GM19240 (cell line): ENCODE results near the gene ZYX.
A peak's percentile ranks its signal among the peaks of the same experiment; 100 is the strongest.

ENCODE experiments used
- DNase-seq: peaks from one replicate; pipeline ENCODE4 v3.0.0; 2011; ENCODE audit warnings: low spot score; ENCODE audit not compliant: insufficient read length

The ZYX gene

GRCh38 chr7:143362131-143363015 is 18.8 kb upstream of the ZYX start, which contains the start of gene FAM131B:
FAM131B (minus strand) TSS chr7:143362713; CDS start chr7:143362603, 110 bp downstream.
- no peak for DNase-seq

DNA sequence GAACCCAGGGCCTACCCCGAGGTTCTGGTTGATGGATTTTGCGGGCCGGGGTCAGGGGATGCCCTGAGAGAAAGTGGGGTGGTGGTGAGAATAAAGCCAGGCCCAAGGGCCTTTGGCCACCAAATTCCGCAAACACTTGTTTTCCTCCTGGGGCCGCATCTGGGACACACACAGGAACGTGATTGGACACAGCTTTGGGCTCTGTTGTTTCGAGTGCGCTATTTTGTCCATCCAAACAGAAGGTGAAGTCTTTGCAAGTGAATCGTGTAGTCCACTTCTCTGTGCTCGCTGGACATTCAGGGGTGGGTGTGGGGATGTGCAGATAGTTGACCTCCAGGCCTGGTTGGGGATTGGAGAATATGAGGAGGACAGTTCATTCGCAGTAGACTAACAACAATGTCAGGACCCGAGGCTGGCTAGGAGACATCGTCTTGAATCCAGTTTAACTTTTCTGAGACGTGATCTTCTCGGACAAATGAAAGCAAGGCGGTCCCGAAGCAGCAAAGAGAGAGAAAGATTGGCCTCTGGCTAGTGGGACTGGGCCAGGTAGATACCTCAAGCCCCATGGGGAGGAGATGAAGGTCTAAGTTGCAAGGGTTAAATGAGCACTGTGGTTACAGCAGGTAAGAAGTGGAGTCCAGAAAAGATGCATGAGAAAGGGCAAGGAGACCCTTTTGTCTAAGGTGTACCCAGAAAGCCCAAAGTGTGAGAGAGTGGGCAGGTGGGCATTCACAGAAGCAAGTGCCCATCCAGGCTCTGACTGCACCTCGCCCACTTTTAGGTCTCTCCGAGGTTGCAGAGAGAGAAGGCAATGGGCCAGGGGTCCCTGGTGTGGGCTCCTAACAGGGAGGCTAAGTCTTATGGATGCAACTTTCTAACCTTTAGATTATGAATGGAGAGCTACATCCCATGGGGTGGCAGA is 17.9 kb upstream of the ZYX start:
- no peak for DNase-seq

- no peak for DNase-seq
Measured at GRCh38 chr7:143367972-143368371, 13.2 kb upstream of the ZYX start.

GRCh38 chr7:143368387-143368786 is 12.8 kb upstream of the ZYX start:
- no peak for DNase-seq

DNA sequence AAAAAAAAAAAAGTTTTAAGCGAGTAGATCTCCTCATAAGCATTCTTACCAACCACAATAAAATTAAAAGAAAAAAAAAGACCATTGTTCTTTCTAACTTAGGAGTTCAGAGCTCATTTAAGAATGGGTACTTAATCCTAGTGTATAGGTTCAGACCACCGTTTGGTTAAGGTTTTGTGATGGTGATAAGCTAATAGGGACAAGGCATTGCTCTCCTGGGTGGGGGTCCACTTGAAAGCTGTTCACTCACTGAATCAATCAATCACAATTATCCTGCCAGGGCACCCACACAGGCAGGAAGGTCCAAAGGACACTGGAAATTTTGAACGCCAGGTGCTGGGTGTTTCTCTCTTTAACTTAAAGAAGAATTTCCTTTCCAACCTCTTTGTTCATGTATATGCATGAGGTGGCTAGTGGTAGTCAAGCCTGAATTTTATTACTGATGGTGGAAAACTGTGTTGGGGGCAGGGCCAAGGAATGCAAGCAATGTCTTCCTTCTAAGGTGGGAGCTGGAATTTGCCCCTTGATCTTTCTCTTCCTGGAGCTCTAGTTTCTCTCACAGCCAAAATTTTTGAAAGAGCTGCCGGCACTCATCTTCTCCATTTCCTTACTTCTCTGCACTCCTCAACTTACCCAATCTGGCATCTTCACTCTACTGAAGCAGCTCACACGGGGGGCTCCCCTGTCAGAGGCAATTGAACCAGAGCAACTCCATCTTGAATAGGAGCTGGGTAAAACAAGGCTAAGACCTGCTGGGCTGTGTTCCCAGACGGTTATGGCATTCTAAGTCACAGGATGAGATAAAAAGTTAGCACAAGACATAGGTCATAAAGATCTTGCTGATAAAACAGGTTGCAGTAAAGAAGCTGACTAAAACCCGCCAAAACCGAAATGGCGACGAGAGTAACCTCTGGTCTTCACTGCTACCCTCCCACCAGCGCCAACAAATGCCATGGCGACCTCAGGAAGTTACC is 11.2 kb upstream of the ZYX start:
- DNase-seq, result no peak

GRCh38 chr7:143372070-143372469 is 9.1 kb upstream of the ZYX start:
- DNase-seq, result no peak

- DNase-seq, result no peak
Measured at GRCh38 chr7:143373255-143373794, 7.8 kb upstream of the ZYX start.

GRCh38 chr7:143374561-143374960 is 6.6 kb upstream of the ZYX start:
- DNase-seq, result no peak

DNA sequence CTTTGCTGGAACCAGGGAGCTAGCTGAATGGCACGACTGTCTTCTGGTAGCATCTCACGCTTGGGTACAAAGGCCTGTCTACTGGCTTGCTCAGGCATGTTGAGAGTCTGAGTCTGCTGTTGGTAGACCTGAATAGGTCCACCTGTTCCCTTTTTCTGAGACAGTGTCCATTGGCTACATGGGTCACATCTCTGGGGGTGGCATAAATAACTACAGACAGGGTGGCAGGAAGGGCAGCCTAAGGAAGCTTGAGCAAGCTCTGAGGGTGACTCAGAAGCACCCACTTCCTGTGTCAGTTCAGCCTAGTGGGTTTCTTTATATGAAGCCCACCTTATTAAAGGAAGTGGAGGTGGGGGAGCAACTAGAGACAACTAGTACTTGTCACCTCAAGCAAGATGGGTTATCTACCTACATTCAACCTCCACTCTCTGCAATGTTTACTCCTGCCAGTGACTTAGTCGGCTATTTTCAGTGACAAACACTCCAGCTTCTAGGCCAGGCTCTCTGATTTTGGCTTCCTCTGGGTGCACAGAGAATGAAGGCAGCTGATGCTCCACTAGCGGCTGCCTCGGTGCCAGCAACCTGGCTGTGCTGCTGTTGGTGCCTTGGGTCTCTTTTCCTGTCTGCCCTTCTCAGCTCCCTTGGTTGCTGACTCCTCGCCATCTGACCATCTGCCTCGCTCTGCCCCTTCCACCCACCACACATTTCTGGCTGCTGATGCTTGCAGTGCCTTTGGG is 5.7 kb upstream of the ZYX start:
- DNase-seq, result no peak

DNA sequence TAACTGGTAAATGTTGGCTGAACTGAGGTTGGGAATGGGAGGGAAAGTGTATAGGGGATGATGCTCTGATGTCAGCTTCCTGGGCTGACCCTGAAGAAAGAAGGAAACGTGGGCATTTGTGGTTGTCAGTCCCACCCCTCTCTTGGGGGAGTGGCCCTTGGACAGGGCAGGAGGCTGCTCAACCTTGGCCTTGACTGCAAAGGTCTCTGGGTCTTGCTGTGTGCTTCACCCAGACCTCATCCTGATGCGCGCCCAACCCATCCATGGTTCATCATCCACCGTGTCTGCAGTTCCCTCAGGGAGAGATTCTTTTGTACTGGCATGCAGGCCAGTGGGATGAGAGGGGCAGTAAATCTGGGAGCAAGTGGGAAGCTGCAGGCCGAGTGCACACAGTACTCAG is 4.7 kb upstream of the ZYX start:
- DNase-seq, result no peak

GRCh38 chr7:143379611-143380259 is 1.4 kb upstream of the ZYX start:
- DNase-seq, result no peak

- DNase-seq, result peak; percentile 83
Measured at GRCh38 chr7:143380260-143380645, 892 bp upstream of the ZYX start.

DNA sequence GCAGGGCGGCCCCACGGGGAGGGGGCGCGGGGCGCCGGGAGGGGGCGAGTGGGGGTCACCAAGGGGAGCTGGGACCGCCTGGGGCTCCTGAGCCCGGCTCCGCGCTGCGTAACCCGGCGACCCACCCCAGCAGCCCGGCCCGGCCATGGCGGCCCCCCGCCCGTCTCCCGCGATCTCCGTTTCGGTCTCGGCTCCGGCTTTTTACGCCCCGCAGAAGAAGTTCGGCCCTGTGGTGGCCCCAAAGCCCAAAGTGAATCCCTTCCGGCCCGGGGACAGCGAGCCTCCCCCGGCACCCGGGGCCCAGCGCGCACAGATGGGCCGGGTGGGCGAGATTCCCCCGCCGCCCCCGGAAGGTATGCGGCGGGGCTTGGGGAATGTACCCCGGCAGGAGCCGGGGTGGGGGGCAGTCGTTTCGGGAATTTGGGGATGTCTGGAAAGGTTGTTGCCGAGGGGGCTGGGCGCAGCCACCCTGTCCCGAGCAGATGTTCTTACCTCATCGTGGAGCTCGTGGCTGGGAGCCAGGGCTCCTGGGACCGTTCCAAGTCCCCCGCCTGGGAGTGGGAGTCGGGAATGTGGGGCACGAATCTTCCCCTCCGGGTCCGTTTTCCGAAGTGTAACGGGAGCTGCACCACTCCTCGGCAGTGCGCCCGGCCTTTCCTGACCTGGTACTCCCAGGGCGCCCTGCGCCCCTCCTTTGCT is 431 bp downstream of the ZYX start:
- no peak for DNase-seq

DNA sequence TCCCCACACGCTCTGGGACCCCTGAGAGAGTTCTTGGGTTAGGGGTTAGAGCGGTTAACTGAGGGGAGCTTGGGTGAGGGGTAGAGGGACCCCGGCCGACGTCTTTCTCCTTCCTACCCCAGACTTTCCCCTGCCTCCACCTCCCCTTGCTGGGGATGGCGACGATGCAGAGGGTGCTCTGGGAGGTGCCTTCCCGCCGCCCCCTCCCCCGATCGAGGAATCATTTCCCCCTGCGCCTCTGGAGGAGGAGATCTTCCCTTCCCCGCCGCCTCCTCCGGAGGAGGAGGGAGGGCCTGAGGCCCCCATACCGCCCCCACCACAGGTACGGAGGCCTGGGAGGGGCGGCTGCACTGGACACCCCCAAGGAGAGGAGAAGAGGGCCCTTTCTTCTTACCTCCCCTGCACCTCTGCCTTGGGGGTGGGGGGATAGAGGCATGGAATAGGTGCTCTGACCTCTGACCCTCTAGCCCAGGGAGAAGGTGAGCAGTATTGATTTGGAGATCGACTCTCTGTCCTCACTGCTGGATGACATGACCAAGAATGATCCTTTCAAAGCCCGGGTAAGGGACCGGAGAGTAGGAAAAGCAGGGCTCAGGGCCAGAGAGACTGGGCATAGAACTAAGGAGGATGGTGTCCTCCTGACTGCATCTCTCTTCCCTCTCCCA is 1.1 kb downstream of the ZYX start:
- no peak for DNase-seq

DNA sequence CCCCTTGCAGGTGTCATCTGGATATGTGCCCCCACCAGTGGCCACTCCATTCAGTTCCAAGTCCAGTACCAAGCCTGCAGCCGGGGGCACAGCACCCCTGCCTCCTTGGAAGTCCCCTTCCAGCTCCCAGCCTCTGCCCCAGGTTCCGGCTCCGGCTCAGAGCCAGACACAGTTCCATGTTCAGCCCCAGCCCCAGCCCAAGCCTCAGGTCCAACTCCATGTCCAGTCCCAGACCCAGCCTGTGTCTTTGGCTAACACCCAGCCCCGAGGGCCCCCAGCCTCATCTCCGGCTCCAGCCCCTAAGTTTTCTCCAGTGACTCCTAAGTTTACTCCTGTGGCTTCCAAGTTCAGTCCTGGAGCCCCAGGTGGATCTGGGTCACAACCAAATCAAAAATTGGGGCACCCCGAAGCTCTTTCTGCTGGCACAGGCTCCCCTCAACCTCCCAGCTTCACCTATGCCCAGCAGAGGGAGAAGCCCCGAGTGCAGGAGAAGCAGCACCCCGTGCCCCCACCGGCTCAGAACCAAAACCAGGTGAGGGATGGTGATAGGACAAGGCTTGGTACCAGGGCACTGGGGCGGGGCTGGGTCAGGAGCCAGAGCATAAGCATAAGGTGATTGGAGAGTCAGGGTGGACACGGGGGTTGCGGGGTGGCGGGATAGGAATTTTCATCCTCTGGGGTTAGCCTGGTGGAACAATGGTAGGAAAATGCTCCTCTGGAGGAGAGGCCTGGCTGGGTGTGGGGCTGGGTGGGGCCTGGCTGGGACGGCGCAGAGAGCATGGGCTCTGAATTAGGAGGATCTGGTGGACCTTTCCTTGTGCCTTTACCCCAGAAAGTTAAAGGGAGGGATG is 1.9 kb downstream of the ZYX start:
- DNase-seq, result no peak

GRCh38 chr7:143383642-143383957 is 2.5 kb downstream of the ZYX start:
- no peak for DNase-seq

DNA sequence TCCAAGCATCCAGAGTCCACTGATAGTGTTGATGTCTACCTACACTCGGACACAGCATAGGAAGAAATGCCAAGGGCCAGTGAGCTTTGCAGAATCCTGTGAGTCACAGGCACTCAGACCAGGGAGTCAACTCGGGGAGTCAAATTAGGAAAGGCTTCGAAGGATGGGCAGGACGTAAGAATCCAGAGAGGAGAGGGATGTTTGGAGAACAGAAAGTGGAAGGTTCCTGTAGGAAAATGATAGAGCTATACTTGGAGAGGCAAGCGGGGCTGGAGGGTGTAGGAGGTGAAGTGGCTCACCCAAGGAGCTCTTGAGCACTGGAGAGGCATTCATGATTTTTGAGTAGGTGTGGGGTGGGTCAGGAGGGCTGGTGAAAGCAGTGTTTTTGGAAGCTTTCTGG is 3.0 kb downstream of the ZYX start:
- no peak for DNase-seq
